DOHH2 (cell line): ENCODE results near the gene JHY.

Experiments used
- CTCF ChIP-seq: fragments of 200-600 bp; sonication (generic); IDR thresholded peaks from one replicate; pipeline ENCODE4 v1.5.1; 2014; ENCODE audit warnings: antibody characterized with exemption, mild to moderate bottlenecking, low read depth, low read length; ENCODE audit not compliant: poor library complexity, severe bottlenecking
- EZH2phosphoT487 ChIP-seq: fragments of 200-600 bp; sonication (generic); IDR thresholded peaks from 2 replicates; pipeline ENCODE4 v1.6.1; 2017; ENCODE audit warnings: borderline replicate concordance, mild to moderate bottlenecking, antibody characterized with exemption, low read length, moderate library complexity, mixed read lengths

DNA sequence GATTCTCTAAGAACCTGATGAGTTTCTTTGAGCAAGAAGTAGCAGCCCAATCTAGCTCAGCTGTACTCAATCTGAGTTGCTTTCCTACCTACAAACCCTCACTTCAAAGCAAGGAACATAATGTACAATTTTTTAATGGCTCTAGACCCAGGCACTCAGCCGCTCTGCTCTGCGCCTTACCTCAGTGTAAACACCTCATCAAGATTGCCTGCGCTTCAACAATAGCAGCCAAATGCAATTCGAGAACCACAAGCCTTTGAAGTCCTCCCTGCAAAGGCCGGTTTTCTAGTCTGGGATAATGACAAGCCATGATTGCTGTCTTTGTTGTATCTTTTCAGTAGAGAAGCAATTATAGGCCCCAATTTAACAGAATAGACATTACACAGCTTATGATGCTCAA, 38.0 kb downstream of the JHY start:
- no peak for TF ChIP-seq CTCF
- TF ChIP-seq EZH2phosphoT487: no peak
